ENCODE measurements around the gene SPATS1.

DNA sequence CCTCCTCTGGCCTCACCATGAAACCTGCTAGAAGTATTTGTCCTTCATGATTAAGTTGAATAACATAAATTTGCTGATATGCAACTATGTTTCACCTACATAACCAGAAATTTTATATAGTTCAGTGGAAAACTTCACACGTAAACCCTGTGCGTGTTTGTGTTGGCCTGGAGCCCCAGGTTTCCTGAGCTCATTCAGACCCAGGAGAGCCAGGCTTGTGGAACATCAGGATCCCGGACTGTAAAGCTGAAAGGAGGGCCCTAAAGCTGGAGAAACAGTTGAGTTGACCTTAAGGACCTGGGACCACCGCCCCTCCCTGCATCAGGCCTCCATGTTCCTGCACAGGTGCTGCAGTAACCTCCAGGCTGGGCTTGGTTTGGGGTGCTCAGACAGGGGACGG, 3.1 kb upstream of the SPATS1 start:
- TF ChIP-seq, protein P1, sequence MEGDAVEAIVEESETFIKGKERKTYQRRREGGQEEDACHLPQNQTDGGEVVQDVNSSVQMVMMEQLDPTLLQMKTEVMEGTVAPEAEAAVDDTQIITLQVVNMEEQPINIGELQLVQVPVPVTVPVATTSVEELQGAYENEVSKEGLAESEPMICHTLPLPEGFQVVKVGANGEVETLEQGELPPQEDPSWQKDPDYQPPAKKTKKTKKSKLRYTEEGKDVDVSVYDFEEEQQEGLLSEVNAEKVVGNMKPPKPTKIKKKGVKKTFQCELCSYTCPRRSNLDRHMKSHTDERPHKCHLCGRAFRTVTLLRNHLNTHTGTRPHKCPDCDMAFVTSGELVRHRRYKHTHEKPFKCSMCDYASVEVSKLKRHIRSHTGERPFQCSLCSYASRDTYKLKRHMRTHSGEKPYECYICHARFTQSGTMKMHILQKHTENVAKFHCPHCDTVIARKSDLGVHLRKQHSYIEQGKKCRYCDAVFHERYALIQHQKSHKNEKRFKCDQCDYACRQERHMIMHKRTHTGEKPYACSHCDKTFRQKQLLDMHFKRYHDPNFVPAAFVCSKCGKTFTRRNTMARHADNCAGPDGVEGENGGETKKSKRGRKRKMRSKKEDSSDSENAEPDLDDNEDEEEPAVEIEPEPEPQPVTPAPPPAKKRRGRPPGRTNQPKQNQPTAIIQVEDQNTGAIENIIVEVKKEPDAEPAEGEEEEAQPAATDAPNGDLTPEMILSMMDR (IDR thresholded peaks at IDR 0.05; ENCODE audit: insufficient read depth, low read depth, low read length), result no peak
- TF ChIP-seq EZH2 (IDR thresholded peaks at IDR 0.05; ENCODE audit: insufficient read depth, low read length), result no peak

Data from astrocyte (in vitro differentiated cells and primary cell).